ENCODE measurements around the gene OR2K2. TPM values are rescaled to one million over a fixed set of nuclear protein-coding genes. Genes with fewer than 3 reads are reported as not detected.
A peak's percentile ranks its signal among the peaks of the same experiment; 100 is the strongest.

OR2K2 gene
- total RNA-seq, 1 experiment from 2014 or later, result not detected

- no peak for TF ChIP-seq EZH2 (IDR thresholded peaks at IDR 0.05; ENCODE audit: low read depth)
- TF ChIP-seq CTCF (conservative IDR thresholded peaks at IDR 0.05), result no peak
- Histone ChIP-seq H3K36me3 (ENCODE audit: low read depth) (no peaks in the 10 kb centered on the region), H3F3A (ENCODE audit: insufficient read depth, low read depth) (no peaks in the 10 kb centered on the region; the same call in 1 of the 2 replicates), H3K4me2 (no peak overlapping the region), H3K4me3 (no peak overlapping the region), H4K20me1 (ENCODE audit: insufficient read depth) (no peaks in the 10 kb centered on the region), H3K9me2 (ENCODE audit: insufficient read depth) (no peaks in the 10 kb centered on the region), H3K27me3 (ENCODE audit: insufficient read depth, low read depth) (no peaks in the 10 kb centered on the region), H3K4me1 (replicated peaks; ENCODE audit: insufficient read depth) (peaks cover 8% of the 10 kb centered on the region), H3K9me3 (ENCODE audit: insufficient read depth, low read depth) (peaks cover 4% of the 10 kb centered on the region; the same call in 1 of the 2 replicates), H3K27ac (no peak overlapping the region), H3K79me2 (ENCODE audit: low read depth) (no peaks in the 10 kb centered on the region), H2AFZ (no peak overlapping the region)
- BruUV-seq (replicated peaks), result no TSS peak
- DNase-seq, result no peak
- intact Hi-C loops (cut with micrococcal nuclease; ENCODE audit: unreplicated experiment), result loop anchor here (5.0 to 10.0 kb wide), 3 partner anchors 320 to 1113 kb away; no protein-coding TSS in a partner anchor
- CTCF ChIA-PET, result no interaction called here
- POLR2A ChIA-PET (ENCODE audit: unreplicated experiment), result no interaction called here
Observed at GRCh38 chr9:111294691-111295451, 35.2 kb downstream of the OR2K2 start.

GRCh38 chr9:111287127-111287526, 42.9 kb downstream of the OR2K2 start:
- H3K36me3 ChIP-seq (ENCODE audit: low read depth), result no peaks in the 10 kb centered on the region
- H3K9me2 ChIP-seq (ENCODE audit: insufficient read depth), result no peaks in the 10 kb centered on the region
- no TSS peak for BruUV-seq (replicated peaks)
- no peak overlapping the region for H3K4me2 ChIP-seq
- DNase-seq, result peak; percentile 43 to 45
- no peaks in the 10 kb centered on the region for H3K27me3 ChIP-seq (ENCODE audit: insufficient read depth, low read depth)
- 0 out of 2 replicates have a peak, but pooled peaks cover 3% of the 10 kb centered on the region for H3K9me3 ChIP-seq (ENCODE audit: insufficient read depth, low read depth)
- no peak overlapping the region for H3K4me3 ChIP-seq
- no peak overlapping the region for H2AFZ ChIP-seq
- intact Hi-C loops (cut with micrococcal nuclease; ENCODE audit: unreplicated experiment), result no loop called here
- no peak overlapping the region for H3K27ac ChIP-seq
- ChIA-PET POLR2A (ENCODE audit: unreplicated experiment) (no interaction called here), CTCF (no interaction called here)
- no peaks in the 10 kb centered on the region for H3K79me2 ChIP-seq (ENCODE audit: low read depth)
- no peak for TF ChIP-seq EZH2 (IDR thresholded peaks at IDR 0.05; ENCODE audit: low read depth)
- TF ChIP-seq CTCF (conservative IDR thresholded peaks at IDR 0.05), result no peak
- no peaks in the 10 kb centered on the region for H3K4me1 ChIP-seq (replicated peaks; ENCODE audit: insufficient read depth)
- H4K20me1 ChIP-seq (ENCODE audit: insufficient read depth), result no peaks in the 10 kb centered on the region
- 0 out of 2 replicates have a peak, but pooled peaks cover 4% of the 10 kb centered on the region for H3F3A ChIP-seq (ENCODE audit: insufficient read depth, low read depth)

- Histone ChIP-seq H3K4me2 (no peak overlapping the region), H3K79me2 (ENCODE audit: low read depth) (no peaks in the 10 kb centered on the region), H3K9me3 (ENCODE audit: insufficient read depth, low read depth) (0 out of 2 replicates have a peak, but pooled peaks cover 3% of the 10 kb centered on the region), H4K20me1 (ENCODE audit: insufficient read depth) (no peaks in the 10 kb centered on the region), H3K27me3 (ENCODE audit: insufficient read depth, low read depth) (no peaks in the 10 kb centered on the region), H3K9me2 (ENCODE audit: insufficient read depth) (no peaks in the 10 kb centered on the region), H3K36me3 (ENCODE audit: low read depth) (no peaks in the 10 kb centered on the region), H3K4me3 (no peak overlapping the region), H3K4me1 (replicated peaks; ENCODE audit: insufficient read depth) (no peaks in the 10 kb centered on the region), H3K27ac (no peak overlapping the region), H3F3A (ENCODE audit: insufficient read depth, low read depth) (0 out of 2 replicates have a peak, but pooled peaks cover 4% of the 10 kb centered on the region), H2AFZ (no peak overlapping the region)
- no TSS peak for BruUV-seq (replicated peaks)
- CTCF ChIA-PET, result no interaction called here
- TF ChIP-seq CTCF (conservative IDR thresholded peaks at IDR 0.05) (no peak), EZH2 (IDR thresholded peaks at IDR 0.05; ENCODE audit: low read depth) (no peak)
- POLR2A ChIA-PET (ENCODE audit: unreplicated experiment), result no interaction called here
- DNase-seq, result no peak
- intact Hi-C loops (cut with micrococcal nuclease; ENCODE audit: unreplicated experiment), result no loop called here
Observed at GRCh38 chr9:111284703-111285102, 45.3 kb downstream of the OR2K2 start.

Measured in PC-9 (cell line).